RWPE2 (cell line): Measurements from ENCODE around the gene CWH43.

Experiments
- ATAC-seq: fragments of 200-7000 bp; cut with Tn5 transposase; 3 replicates; pipeline ENCODE4 v1.9.1; 2021; ENCODE audit warnings: low read depth
- DNase-seq: peaks from one replicate; pipeline ENCODE4 v3.0.0-alpha.2; 2020; ENCODE audit warnings: low spot score
- H3K27ac ChIP-seq: fragments of 450-650 bp; 2 replicates; pipeline ENCODE4 v1.5.1; 2017; ENCODE audit warnings: mild to moderate bottlenecking; ENCODE audit not compliant: poor library complexity, severe bottlenecking
- H3K27me3 ChIP-seq: fragments of 250-450 bp; sonication (Bioruptor Pico); 2 replicates; pipeline ENCODE4 v1.5.1; 2021; ENCODE audit warnings: mild to moderate bottlenecking, moderate library complexity; ENCODE audit not compliant: insufficient read depth, poor library complexity, severe bottlenecking
- H3K36me3 ChIP-seq: fragments of 250-450 bp; sonication (Bioruptor Pico); 2 replicates; pipeline ENCODE4 v1.5.1; 2020; ENCODE audit warnings: low read depth, mild to moderate bottlenecking, moderate library complexity
- H3K4me1 ChIP-seq: fragments of 250-450 bp; sonication (Bioruptor Pico); 2 replicates; pipeline ENCODE4 v1.5.1; 2021; ENCODE audit warnings: mild to moderate bottlenecking, moderate library complexity; ENCODE audit not compliant: insufficient read depth, poor library complexity, severe bottlenecking
- H3K4me3 ChIP-seq: fragments of 250-450 bp; sonication (Bioruptor Pico); 2 replicates; pipeline ENCODE4 v1.5.1; 2021; ENCODE audit warnings: mild to moderate bottlenecking, moderate library complexity; ENCODE audit not compliant: severe bottlenecking
- H3K9me3 ChIP-seq: fragments of 250-450 bp; sonication (Bioruptor Pico); 2 replicates; pipeline ENCODE4 v1.5.1; 2021; ENCODE audit warnings: mild to moderate bottlenecking, moderate library complexity; ENCODE audit not compliant: severe bottlenecking
- TF ChIP-seq, protein P1 (sequence below): fragments of 450-650 bp; IDR thresholded peaks from one replicate; pipeline ENCODE4 v1.5.1; 2017; ENCODE audit warnings: mild to moderate bottlenecking, moderate library complexity; ENCODE audit not compliant: poor library complexity, severe bottlenecking

Gene CWH43

GRCh38 chr4:48985976-48986653 is at the start of gene CWH43:
CWH43 (plus strand) TSS chr4:48986275; CDS start chr4:48986430, 155 bp downstream.
- H3K27me3 ChIP-seq: peaks cover 20% of the 10 kb centered on the region

DNA sequence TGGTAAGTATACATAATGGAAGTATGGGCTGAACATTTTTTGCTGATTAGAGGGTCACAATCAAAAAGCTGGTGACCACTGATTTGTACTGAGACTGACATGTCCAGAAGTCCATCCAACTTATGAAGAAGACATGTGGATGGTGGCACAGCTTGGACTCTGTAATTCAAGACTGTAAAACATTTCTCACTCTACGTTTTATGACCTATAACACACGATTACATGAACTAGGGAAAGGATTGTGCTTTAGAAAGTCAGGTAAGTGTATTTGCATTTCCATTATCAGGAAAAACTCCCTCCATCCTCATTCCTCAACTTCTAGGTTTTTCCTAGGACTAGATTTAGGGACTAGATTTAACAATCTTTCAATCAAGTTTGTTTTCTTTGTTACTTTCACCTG is 49.0 kb upstream of the CWH43 start:
- Histone ChIP-seq H3K4me3 (no peak overlapping the region), H3K9me3 (no peaks in the 10 kb centered on the region), H3K27ac (no peak overlapping the region), H3K27me3 (no peaks in the 10 kb centered on the region), H3K36me3 (no peaks in the 10 kb centered on the region), H3K4me1 (peaks cover 25% of the 10 kb centered on the region)
- ATAC-seq: no peak
- DNase-seq: no peak
- TF ChIP-seq, protein P1, sequence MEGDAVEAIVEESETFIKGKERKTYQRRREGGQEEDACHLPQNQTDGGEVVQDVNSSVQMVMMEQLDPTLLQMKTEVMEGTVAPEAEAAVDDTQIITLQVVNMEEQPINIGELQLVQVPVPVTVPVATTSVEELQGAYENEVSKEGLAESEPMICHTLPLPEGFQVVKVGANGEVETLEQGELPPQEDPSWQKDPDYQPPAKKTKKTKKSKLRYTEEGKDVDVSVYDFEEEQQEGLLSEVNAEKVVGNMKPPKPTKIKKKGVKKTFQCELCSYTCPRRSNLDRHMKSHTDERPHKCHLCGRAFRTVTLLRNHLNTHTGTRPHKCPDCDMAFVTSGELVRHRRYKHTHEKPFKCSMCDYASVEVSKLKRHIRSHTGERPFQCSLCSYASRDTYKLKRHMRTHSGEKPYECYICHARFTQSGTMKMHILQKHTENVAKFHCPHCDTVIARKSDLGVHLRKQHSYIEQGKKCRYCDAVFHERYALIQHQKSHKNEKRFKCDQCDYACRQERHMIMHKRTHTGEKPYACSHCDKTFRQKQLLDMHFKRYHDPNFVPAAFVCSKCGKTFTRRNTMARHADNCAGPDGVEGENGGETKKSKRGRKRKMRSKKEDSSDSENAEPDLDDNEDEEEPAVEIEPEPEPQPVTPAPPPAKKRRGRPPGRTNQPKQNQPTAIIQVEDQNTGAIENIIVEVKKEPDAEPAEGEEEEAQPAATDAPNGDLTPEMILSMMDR: no peak

More at GRCh38 chr4:48985976-48986653, at the start of gene CWH43:
- H3K27ac ChIP-seq: no peak within 1 kb of the TSS
- no peaks in the 10 kb centered on the region for H3K4me1 ChIP-seq
- TF ChIP-seq, protein P1: peak; percentile 8
- no peaks in the 10 kb centered on the region for H3K36me3 ChIP-seq
- H3K4me3 ChIP-seq: peak within 1 kb of the TSS; percentile 15
- no peaks in the 10 kb centered on the region for H3K9me3 ChIP-seq
- DNase-seq (no peak), ATAC-seq (peak; percentile 71)

GRCh38 chr4:48938831-48939230 is 47.2 kb upstream of the CWH43 start:
- DNase-seq: no peak
- TF ChIP-seq, protein P1: no peak
- Histone ChIP-seq H3K27me3 (no peaks in the 10 kb centered on the region), H3K27ac (peak overlapping the region; percentile 67), H3K4me3 (no peak overlapping the region), H3K9me3 (no peaks in the 10 kb centered on the region), H3K4me1 (peaks cover 29% of the 10 kb centered on the region), H3K36me3 (no peaks in the 10 kb centered on the region)
- no peak for ATAC-seq

DNA sequence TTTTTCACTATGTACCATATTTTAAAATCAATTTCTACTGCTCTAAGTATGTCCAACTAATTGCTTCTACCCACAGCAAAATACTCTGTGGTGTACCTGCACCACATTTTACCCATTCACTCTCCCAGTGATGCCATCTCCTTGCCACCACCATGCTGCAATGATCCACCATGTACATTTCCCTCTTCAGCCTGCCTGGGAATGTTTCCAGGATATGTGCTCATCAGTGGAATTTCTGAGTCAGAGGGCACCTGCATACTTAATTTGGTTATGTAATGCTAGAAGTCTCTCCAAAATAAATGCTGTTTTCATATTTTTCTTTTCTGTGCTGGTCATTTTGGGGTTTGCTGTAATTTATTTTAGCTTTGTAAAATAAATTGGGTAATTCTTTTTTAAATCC is 46.3 kb upstream of the CWH43 start:
- TF ChIP-seq, protein P1: no peak
- Histone ChIP-seq H3K9me3 (no peaks in the 10 kb centered on the region), H3K4me3 (no peak overlapping the region), H3K36me3 (no peaks in the 10 kb centered on the region), H3K27me3 (no peaks in the 10 kb centered on the region), H3K4me1 (peaks cover 38% of the 10 kb centered on the region), H3K27ac (peak overlapping the region; percentile 67)
- ATAC-seq: peak; percentile 48
- DNase-seq: peak; percentile 68

DNA sequence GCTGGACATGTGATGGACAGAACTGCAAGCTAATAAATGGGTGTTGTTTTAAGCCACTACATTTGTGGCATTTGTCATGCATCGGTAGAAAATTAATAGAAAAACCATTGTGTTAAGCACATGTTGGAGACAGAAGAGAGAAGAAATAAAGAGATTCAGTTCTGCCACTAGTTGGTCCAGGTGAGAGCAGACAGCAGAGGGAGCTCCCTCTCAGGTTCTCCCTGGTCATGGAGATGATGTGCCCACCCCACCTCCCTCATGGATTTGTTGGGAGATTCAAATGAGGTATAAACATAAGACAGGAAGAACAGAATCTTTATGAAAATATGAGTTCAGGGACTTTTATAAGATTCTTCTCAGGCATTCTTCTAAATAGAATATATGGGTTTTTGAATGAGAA is 42.7 kb upstream of the CWH43 start:
- ATAC-seq (no peak), DNase-seq (no peak)
- Histone ChIP-seq H3K4me1 (peaks cover 55% of the 10 kb centered on the region), H3K9me3 (no peaks in the 10 kb centered on the region), H3K4me3 (no peak overlapping the region), H3K27me3 (no peaks in the 10 kb centered on the region), H3K36me3 (no peaks in the 10 kb centered on the region), H3K27ac (no peak overlapping the region)
- TF ChIP-seq, protein P1: peak; percentile 50
